Stimulated activated CD4-positive, alpha-beta T cell treated with anti-CD3 and anti-CD28 coated beads, Interleukin-12 subunit alpha, Interleukin-12 subunit beta, amount 100 ng/mL, for 48 hours (primary cell): ENCODE data around the gene C2orf72.
"Not testable (repeated sequence)": the region's sequence is repeated elsewhere in the genome, so short reads cannot be mapped to it uniquely, and the experiment has no call there.

Experiments
- DNase-seq, 3 donors: peaks; one replicate each; pipeline ENCODE4 v3.0.0-alpha.2; 2020; ENCODE audit warnings: low read depth in 2 of 3, low spot score in 1 of 3

The C2orf72 gene

GRCh38 chr2:231013820-231014219, 23.5 kb upstream of the C2orf72 start:
- no peak for DNase-seq

GRCh38 chr2:231015478-231015877, 21.8 kb upstream of the C2orf72 start:
- DNase-seq, result no peak

GRCh38 chr2:231015926-231016325, 21.4 kb upstream of the C2orf72 start:
- no peak for DNase-seq

GRCh38 chr2:231016566-231017230, 20.6 kb upstream of the C2orf72 start:
- no peak for DNase-seq

GRCh38 chr2:231017231-231017598, 20.1 kb upstream of the C2orf72 start:
- no peak for DNase-seq

GRCh38 chr2:231018184-231018583, 19.1 kb upstream of the C2orf72 start:
- no peak for DNase-seq

GRCh38 chr2:231025059-231025458, 12.3 kb upstream of the C2orf72 start:
- DNase-seq, result not testable (repeated sequence)

GRCh38 chr2:231028889-231029288, 8.4 kb upstream of the C2orf72 start:
- no peak for DNase-seq

- DNase-seq, result no peak
These were observed 7.8 kb upstream of the C2orf72 start for GRCh38 chr2:231029563-231029962.

- DNase-seq, result no peak
These were observed 6.6 kb upstream of the C2orf72 start for GRCh38 chr2:231030725-231031124.

GRCh38 chr2:231032575-231033140, 4.7 kb upstream of the C2orf72 start:
- DNase-seq, result no peak

GRCh38 chr2:231033147-231034132, 3.9 kb upstream of the C2orf72 start:
- DNase-seq, result no peak

GRCh38 chr2:231034291-231034882, 2.9 kb upstream of the C2orf72 start:
- DNase-seq, result no peak

- DNase-seq, result no peak
These were observed 1.2 kb upstream of the C2orf72 start for GRCh38 chr2:231036131-231036530.

- DNase-seq, result no peak
These were observed 681 bp upstream of the C2orf72 start for GRCh38 chr2:231036578-231037106.

- no peak for DNase-seq
These were observed 584 bp downstream of the C2orf72 start for GRCh38 chr2:231037731-231038482.

GRCh38 chr2:231038483-231039293, 1.4 kb downstream of the C2orf72 start:
- no peak for DNase-seq

GRCh38 chr2:231039294-231039664, 2.0 kb downstream of the C2orf72 start:
- no peak for DNase-seq

GRCh38 chr2:231039821-231040364, 2.6 kb downstream of the C2orf72 start:
- DNase-seq, result no peak
